ENCODE measurements around the gene HDAC1.

GRCh38 chr1:32350785-32351398 is 59.0 kb downstream of the HDAC1 start:
- TF ChIP-seq CTCF (conservative IDR thresholded peaks at IDR 0.05; ENCODE audit: low read length) (peak; percentile 73), EZH2phosphoT487 (IDR thresholded peaks at IDR 0.05; ENCODE audit: borderline replicate concordance, low read depth, low read length) (no peak)
